Measurements from ENCODE around the gene IL5. TPM values are rescaled to one million over a fixed set of nuclear protein-coding genes. Genes with fewer than 3 reads are reported as not detected.
A peak's percentile ranks its signal among the peaks of the same experiment; 100 is the strongest.

Gene IL5
- total and polyA plus RNA-seq, 2 of the 13 experiments (the other 11 are each of a cell fraction or from before 2014, with no cell fraction given) = not detected

DNA sequence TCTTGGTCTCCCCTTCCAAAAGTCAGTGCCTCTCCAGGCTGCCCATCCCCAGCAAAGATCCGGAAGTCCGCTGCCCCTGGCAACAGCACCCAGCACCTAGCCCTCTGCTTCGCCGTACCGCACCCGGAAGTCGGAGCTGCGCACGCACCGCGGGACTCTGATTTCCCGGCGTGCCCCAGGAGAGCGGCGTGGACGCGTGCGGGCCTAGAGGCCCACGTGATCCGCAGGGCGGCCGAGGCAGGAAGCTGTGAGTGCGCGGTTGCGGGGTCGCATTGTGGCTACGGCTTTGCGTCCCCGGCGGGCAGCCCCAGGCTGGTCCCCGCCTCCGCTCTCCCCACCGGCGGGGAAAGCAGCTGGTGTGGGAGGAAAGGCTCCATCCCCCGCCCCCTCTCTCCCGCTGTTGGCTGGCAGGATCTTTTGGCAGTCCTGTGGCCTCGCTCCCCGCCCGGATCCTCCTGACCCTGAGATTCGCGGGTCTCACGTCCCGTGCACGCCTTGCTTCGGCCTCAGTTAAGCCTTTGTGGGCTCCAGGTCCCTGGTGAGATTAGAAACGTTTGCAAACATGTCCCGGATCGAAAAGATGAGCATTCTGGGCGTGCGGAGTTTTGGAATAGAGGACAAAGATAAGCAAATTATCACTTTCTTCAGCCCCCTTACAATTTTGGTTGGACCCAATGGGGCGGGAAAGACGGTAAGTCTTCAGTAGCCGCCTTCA is 13.6 kb upstream of the IL5 start, which contains the start of gene RAD50 (continued):
- TF ChIP-seq, protein P1, sequence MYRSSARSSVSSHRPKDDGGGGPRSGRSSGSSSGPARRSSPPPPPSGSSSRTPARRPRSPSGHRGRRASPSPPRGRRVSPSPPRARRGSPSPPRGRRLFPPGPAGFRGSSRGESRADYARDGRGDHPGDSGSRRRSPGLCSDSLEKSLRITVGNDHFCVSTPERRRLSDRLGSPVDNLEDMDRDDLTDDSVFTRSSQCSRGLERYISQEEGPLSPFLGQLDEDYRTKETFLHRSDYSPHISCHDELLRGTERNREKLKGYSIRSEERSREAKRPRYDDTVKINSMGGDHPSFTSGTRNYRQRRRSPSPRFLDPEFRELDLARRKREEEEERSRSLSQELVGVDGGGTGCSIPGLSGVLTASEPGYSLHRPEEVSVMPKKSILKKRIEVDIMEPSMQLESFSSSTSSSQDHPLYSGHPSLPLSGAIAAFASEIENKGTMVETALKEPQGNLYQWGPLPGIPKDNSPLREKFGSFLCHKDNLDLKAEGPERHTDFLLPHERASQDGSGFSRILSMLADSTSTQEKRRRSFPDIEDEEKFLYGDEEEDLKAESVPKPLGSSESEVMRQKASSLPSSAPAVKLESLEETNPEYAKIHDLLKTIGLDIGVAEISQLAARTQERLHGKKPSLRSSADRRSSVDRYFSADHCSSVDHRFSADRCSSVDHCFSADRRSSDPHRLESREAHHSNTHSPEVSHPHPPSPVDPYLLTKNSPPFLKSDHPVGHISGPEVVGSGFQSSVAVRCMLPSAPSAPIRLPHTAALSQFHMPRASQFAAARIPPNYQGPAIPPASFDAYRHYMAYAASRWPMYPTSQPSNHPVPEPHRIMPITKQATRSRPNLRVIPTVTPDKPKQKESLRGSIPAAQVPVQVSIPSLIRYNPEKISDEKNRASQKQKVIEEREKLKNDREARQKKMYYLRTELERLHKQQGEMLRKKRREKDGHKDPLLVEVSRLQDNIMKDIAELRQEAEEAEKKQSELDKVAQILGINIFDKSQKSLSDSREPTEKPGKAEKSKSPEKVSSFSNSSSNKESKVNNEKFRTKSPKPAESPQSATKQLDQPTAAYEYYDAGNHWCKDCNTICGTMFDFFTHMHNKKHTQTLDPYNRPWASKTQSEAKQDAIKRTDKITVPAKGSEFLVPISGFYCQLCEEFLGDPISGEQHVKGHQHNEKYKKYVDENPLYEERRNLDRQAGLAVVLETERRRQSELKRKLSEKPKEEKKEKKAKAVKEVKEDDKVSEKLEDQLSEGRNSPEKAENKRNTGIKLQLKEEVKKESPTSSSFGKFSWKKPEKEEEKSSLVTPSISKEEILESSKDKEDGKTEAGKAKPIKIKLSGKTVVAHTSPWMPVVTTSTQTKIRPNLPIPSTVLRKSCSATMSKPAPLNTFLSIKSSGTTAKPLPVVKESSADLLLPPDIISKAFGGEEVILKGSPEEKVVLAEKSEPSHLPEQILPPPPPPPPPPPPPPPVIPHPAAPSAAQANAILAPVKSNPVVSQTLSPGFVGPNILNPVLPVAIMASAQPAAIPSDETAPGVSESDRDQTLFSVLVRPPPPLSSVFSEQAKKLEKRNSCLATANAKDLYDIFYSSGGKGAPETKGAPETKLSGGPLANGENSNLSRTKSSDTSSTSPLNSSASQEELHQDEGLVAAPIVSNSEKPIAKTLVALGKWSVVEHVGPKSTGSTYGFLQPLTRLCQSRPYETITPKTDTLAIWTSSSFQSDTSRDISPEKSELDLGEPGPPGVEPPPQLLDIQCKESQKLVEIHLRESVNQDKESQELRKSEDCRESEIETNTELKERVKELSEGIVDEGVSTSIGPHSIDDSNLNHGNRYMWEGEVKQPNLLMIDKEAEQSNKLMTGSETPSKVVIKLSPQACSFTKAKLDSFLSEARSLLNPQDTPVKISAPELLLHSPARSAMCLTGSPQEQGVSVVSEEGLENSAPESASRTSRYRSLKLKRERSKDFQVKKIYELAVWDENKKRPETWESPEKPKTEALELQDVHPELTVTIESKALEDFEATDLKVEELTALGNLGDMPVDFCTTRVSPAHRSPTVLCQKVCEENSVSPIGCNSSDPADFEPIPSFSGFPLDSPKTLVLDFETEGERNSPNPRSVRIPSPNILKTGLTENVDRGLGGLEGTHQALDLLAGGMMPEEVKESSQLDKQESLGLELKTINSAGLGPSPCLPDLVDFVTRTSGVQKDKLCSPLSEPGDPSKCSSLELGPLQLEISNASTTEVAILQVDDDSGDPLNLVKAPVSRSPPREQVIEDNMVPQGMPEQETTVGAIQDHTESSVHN (CRISPR knock-in tag; IDR thresholded peaks at IDR 0.05) = peak; percentile 77; the same call in 1 of the 2 replicates
- TF ChIP-seq YY1 (IDR thresholded peaks at IDR 0.05; ENCODE audit: insufficient read depth, insufficient replicate concordance, low read depth, low read length) = peak; percentile 72
- TF ChIP-seq SALL1 (CRISPR knock-in tag; IDR thresholded peaks at IDR 0.05) = peak; percentile 96
- TF ChIP-seq GFI1 (CRISPR knock-in tag; IDR thresholded peaks at IDR 0.05; ENCODE audit: borderline replicate concordance) = peak; percentile 90
- peak; percentile 95 for TF ChIP-seq ZNF619 (CRISPR knock-in tag; IDR thresholded peaks at IDR 0.05)
- TF ChIP-seq, protein P2, sequence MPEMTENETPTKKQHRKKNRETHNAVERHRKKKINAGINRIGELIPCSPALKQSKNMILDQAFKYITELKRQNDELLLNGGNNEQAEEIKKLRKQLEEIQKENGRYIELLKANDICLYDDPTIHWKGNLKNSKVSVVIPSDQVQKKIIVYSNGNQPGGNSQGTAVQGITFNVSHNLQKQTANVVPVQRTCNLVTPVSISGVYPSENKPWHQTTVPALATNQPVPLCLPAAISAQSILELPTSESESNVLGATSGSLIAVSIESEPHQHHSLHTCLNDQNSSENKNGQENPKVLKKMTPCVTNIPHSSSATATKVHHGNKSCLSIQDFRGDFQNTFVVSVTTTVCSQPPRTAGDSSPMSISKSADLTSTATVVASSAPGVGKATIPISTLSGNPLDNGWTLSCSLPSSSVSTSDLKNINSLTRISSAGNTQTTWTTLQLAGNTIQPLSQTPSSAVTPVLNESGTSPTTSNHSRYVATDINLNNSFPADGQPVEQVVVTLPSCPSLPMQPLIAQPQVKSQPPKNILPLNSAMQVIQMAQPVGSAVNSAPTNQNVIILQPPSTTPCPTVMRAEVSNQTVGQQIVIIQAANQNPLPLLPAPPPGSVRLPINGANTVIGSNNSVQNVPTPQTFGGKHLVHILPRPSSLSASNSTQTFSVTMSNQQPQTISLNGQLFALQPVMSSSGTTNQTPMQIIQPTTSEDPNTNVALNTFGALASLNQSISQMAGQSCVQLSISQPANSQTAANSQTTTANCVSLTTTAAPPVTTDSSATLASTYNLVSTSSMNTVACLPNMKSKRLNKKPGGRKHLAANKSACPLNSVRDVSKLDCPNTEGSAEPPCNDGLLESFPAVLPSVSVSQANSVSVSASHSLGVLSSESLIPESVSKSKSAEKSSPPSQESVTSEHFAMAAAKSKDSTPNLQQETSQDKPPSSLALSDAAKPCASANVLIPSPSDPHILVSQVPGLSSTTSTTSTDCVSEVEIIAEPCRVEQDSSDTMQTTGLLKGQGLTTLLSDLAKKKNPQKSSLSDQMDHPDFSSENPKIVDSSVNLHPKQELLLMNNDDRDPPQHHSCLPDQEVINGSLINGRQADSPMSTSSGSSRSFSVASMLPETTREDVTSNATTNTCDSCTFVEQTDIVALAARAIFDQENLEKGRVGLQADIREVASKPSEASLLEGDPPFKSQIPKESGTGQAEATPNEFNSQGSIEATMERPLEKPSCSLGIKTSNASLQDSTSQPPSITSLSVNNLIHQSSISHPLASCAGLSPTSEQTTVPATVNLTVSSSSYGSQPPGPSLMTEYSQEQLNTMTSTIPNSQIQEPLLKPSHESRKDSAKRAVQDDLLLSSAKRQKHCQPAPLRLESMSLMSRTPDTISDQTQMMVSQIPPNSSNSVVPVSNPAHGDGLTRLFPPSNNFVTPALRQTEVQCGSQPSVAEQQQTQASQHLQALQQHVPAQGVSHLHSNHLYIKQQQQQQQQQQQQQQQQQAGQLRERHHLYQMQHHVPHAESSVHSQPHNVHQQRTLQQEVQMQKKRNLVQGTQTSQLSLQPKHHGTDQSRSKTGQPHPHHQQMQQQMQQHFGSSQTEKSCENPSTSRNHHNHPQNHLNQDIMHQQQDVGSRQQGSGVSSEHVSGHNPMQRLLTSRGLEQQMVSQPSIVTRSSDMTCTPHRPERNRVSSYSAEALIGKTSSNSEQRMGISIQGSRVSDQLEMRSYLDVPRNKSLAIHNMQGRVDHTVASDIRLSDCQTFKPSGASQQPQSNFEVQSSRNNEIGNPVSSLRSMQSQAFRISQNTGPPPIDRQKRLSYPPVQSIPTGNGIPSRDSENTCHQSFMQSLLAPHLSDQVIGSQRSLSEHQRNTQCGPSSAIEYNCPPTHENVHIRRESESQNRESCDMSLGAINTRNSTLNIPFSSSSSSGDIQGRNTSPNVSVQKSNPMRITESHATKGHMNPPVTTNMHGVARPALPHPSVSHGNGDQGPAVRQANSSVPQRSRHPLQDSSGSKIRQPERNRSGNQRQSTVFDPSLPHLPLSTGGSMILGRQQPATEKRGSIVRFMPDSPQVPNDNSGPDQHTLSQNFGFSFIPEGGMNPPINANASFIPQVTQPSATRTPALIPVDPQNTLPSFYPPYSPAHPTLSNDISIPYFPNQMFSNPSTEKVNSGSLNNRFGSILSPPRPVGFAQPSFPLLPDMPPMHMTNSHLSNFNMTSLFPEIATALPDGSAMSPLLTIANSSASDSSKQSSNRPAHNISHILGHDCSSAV (CRISPR knock-in tag; IDR thresholded peaks at IDR 0.05; ENCODE audit: borderline replicate concordance) = peak; percentile 73; the same call in 1 of the 2 replicates
- TF ChIP-seq FOXK2 (IDR thresholded peaks at IDR 0.05) = no peak
- peak; percentile 92; the same call in 1 of the 2 replicates for TF ChIP-seq ZNF878 (CRISPR knock-in tag; IDR thresholded peaks at IDR 0.05)

Measured in HepG2 (cell line).